HG03565 (cell line): Measurements from ENCODE around the gene TRIM31.
"Not testable (repeated sequence)": the region's sequence is repeated elsewhere in the genome, so short reads cannot be mapped to it uniquely, and the experiment has no call there.

Source experiments
- ATAC-seq: cut with Tn5 transposase; IDR thresholded peaks from one replicate; pipeline ENCODE4 v1.9.1; 2021; ENCODE audit warnings: mild to moderate bottlenecking, moderate library complexity; ENCODE audit not compliant: unreplicated experiment

The TRIM31 gene

DNA sequence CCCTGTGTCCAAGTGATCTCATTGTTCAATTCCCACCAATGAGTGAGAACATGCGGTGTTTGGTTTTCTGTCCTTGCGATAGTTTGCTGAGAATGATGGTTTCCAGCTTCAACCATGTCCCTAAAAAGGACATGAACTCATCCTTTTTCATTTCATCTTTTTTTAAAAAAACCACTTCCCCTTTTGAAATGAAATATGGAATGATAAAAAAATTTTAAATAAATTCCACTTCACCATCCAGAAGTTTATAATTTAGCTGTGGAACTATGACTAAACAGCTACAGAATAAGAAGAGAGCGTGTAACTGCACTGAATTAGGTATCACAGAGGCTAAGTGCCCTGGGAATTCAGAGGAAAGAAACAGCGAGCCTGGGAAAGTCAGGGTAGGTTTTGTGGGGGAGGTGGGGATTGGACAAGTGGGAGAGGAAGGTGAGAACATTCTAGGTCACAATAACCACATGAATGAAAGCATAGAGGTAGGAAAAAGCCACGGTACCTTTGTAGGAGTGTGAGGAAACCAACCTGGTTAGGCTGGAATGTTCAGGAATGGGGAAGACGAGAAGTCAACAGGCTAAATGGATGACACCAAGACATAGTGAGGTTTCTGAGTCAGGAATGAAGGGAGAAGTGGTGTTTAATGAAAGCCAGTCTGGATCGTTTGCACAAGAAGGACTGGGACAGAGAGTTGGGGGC lies 37.1 kb upstream of the TRIM31 start:
- no peak for ATAC-seq

DNA sequence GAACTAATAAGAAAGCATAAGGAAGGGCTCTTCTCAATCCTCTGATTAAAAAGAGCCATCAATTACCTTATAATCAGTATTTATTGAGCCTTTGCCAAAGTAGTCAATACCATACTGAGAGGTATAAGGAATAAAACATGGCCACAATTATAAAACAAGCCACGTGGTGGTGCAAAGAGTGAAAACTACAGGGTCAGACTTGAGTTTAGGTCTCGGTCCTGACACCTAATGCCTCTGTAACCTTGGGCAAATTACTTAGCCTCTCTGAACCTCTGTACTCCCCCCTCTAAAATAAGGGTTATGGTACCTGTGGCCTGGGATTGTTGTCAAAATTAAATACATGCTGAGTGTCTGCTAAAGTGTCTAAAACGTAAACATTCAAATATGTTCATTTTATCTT lies 36.3 kb upstream of the TRIM31 start:
- ATAC-seq = no peak

DNA sequence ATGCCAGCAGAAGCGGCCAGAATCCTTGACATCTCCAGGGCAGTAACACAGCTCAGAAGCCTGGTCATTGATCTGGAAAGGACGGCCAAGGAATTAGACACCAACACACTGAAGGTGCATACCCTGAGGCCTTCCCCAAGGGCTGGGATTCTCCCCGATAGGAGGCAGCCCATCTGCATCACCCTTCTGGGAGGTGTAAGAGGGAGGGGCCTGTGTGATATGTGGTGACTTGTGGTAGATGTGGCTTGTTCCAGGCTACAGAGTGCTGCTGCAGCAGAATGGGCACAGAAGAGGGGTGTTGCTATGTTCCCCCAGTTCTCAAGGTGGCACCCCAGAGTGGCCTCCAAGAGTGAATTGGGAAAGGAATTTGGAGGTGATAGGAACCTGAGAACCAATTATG lies 34.2 kb upstream of the TRIM31 start:
- no peak for ATAC-seq

DNA sequence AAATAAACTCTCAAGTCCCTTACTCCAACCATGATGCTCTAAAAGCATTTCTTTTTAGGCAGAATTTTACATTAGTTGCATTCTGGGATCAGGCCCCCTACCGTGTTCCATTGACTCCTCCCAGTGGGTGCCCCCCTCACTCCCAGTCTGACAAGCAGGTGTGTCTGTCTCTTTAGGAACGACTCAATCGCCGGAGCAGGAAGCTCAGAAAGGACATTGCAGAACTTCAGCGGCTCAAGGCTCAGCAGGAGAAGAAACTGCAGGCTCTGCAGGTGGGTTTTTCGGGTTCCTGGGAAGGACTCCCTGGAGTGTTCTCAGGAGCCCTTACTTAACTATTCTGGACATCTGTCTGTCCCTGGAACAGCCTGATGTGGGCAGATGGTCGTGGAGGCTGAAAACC lies 32.9 kb upstream of the TRIM31 start:
- no peak for ATAC-seq

DNA sequence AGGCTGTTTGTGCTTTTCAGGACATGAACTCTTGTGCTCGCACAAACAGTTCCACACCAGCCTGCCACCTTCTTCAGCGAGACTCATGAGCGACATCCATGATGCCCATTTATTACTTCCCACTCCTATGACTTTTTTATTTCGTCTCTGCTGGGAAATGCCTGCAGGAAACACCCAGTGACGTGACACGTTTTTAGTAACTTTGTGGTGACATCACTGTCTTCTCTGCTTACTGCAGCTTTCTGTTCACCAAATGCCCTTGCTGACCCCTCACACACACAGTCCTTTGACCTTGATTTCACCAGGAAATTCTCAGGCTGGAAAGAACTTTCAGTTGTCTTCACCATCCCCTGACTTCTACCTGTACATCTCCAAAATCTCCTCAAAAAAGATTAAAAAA lies 31.9 kb upstream of the TRIM31 start:
- ATAC-seq = no peak

DNA sequence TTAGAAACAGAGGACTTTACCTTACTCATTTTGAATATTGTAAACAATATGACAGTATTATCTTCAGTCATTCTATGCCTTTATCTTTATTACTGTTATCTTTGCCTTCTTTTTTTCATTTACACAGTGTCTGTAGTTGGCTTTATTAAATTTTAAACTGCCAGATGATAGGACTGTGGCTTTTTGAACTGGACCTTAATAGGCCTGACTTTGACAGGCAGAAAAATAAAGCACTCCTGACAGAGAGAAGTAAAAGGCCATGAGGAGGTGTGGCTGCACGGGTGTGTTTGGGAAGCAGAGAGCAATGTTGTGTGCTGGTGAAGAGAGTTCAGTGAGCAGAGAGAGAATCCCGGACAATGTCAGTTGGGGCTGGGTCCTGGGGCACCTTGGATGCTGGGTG lies 30.9 kb upstream of the TRIM31 start:
- no peak for ATAC-seq

DNA sequence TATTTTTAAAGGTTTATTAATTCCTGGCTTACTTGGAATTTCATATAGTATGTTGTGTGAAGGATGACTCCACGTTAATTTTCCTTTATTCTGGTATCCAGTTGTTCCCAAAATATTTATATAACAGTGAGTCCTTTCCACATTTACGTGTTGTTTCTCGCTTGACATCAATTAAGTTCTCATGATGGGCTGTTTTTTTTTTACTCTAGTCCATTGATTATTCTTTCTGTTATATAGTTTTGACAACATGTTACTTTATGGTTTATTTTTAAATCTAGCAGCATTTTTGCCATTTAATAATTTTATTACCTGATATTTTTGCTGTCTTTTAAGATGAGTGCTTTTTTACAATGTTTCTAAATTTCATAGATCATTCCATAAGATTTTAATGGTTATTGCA lies 29.8 kb upstream of the TRIM31 start:
- no peak for ATAC-seq

DNA sequence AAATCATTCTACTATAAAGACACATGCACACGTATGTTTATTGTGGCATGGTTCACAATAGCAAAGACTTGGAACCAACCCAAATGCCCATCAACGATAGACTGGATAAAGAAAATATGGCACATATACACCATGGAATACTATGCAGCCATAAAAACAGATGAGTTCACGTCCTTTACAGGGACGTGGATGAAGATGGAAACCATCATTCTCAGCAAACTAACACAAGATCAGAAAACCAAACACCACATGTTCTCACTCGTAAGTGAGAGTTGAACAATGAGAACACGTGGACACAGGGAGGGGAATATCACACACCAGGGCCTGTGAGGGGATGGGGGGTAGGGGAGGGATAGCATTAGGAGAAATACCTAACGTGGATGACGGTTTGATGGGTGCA lies 27.4 kb upstream of the TRIM31 start:
- ATAC-seq = not testable (repeated sequence)

DNA sequence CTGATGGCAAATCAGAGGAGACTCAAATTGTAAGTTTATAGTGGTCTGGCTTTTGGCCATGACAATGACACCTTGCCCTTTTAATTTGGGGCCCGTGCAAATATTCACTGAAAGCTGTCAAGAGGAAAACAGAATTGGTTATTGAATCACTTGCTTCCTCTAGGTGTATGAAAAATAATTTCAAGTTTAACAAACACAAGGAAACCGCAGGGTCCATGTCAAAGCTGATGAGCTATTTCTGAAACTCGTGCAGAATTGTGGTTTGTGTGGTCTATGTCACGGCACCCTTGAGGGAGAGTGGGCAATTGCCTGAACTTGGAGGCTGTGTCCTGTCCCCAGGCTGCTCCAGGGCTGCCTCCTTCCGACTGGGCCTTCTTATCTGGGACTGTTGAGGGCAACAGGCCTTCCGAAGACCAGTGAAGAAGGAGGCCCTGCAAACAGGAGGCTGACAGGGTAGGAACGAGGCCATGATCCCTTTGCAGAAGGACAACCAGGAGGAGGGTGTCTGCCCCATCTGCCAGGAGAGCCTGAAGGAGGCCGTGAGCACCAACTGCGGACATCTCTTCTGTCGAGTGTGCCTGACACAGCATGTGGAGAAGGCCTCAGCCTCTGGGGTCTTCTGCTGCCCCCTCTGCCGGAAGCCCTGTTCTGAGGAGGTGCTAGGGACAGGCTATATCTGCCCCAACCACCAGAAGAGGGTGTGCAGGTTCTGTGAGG lies 23.8 kb upstream of the TRIM31 start:
- ATAC-seq = no peak

DNA sequence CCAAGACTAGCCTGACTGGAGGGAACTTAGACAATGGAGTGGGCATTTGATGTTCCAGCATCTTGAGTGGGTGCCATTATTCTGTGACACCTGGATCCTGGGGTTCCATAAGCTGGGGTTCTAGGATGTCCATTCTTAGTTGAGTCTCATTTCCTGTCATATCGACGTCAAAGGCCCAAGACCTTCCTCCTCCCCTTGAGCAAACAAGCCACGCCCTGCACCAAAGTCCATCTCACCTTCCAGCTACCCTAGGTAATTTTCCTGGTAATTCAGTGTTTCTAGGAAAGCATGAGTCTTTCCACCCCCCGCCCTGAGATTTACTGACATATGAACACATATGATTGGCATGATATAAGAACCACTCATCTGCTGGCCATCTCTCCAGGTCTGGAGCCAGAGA lies 22.9 kb upstream of the TRIM31 start, which contains the start of gene TRIM40:
TSS of gene TRIM40 (plus strand) at position 384 of the 400 bp plus-strand sequence. CDS start 897 bp downstream, outside the sequence.
- no peak for ATAC-seq

DNA sequence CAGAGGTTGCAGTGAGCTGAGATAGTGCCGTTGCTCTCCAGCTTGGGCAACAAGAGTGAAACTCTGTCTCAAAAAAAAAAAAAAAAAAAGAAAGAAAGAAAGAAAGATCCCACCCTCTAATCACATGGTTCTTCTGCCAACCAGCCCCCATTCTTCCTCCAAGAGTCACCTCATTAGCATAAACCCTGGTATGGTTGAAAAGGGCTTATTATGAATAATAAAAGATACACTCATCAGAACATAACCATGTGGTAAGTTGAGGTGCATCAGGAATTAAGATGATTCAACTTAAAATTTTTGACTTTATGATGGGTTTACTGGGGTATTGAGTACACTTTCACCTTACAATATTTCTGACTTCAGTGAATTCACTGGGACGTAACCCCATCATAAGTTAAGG lies 22.3 kb upstream of the TRIM31 start:
- ATAC-seq = no peak

DNA sequence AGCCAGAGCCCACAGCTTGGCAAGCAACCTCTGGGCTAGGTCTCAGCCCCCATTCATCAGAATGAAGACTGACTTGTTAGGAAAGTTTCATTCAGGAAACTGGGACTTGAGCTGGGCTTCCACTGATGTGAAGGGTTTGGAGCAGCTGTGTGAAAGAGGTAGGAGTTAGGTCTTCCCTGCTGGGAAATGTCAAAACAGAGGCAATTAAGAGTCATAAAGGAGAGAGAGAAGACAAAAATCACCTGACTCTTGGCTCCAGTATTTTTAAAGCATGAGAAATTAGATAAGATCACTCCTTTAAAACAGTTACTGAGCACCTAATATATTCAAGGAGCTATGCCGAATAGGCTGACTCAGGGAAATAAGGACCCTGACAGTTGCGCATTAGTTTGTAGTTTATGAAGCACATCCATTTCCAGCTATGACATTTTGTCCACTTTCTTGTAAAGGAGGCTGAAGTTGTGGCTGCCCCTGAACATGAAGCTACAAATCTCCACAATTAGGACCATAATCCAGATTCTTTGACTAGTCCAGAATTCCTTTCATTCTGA lies 19.1 kb upstream of the TRIM31 start:
- ATAC-seq = no peak

DNA sequence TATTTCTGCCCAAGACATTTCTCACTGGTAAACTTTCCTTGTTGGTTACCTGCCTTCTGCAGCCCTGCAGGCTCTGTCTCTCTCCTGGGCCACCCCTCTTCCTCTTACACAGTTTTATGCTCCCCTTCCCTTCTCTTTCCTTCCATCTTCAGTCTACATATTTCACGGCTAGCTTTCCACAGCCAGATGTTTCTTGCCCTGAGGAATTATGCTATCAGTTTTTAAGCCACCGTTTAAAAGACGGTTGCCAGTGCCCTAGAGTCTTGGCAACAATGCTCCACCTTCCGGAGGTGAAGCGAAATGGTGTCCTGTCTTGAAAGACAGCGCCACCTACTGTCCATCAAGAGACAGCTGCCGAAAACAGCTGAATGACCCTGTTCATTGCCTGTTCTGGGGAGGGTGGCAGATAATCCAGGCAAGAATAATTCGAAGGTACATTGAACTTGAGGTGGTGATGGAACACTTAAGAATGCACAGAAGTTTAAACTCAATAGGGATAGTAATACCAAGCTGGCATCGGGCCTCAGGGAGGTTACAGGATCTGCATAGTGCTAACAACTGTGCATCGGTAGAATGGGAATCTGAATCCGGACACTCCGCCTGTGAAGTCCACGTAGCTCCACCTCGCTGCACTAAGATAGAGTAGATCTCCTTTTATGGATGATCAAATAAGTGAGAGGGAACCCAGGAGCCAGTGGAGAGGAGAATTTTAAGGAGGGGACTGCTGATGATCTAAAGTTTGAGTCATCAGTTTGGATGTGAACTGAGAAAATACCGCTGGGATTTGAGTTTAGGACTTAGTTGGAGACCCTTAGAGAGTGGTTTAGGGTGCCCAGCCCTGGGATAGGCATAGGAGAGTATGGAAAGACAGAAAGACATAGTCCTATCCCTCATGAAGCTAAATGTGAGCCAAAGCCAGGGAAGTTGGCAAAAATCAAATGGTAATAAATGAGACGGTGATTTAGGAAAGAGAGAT lies 18.3 kb upstream of the TRIM31 start:
- no peak for ATAC-seq

DNA sequence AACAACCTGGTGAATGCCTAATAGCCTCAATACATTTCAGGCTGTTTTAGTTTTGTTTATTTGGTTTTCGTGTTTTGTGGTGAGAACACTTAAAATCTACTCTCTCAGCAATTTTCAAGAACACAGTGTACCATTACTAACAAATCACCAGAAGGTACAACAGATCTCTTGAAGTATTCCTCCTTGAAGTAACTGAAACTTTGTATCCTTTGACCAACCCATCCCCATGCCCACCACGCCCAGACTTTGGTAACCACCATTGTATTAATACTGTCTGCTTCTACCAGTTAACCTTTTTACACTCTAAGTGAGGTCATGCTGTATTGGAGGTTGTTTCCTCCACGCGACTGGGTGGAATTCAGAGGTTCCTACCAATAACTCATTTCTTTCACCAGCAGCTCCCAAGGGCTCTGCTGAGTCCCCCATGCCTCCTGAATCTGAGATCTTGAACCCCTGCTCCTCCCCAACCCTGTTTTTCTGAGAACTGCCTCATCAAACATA lies 17.3 kb upstream of the TRIM31 start:
- ATAC-seq = no peak

DNA sequence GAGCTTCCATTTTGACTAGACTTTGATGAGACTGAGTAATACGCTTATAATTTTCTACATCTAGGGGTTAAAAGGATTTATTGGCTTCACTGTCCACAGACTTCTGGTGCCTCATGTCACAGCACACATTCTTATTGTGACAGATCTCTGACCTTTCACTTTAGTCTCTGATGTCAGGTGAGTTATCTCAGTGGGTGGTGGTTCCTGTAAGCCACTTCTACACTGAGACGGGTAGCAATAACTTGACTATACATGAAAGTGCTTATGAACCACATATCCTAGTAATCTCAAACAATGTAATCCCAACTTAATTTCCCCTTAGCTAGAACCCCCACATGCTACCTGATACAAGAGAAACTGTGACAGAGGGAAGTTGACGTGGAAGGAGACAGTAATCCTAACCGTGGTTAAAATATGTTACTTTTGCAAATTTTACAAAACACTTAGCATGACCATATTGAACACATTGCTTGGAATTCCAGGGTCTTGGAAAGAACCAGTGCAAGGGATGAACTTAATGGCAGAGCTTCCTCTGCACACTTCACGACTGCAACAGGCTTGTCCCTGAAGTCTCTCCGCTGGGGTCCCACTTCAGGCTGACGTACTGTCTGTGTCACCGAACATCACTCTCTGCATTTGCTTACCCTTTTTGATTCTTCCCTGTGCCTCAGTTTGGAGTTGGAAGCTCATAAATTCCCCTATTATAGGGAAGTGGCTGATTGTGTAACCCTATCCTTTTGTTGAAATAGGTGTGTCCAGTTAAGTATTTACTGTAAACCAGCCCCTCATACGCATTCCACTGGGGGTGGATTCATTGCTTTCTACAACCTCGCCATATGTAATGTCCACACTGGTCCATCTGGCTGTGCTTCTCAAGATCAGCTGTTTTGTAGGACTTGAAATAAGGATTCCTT lies 16.6 kb upstream of the TRIM31 start:
- no peak for ATAC-seq

DNA sequence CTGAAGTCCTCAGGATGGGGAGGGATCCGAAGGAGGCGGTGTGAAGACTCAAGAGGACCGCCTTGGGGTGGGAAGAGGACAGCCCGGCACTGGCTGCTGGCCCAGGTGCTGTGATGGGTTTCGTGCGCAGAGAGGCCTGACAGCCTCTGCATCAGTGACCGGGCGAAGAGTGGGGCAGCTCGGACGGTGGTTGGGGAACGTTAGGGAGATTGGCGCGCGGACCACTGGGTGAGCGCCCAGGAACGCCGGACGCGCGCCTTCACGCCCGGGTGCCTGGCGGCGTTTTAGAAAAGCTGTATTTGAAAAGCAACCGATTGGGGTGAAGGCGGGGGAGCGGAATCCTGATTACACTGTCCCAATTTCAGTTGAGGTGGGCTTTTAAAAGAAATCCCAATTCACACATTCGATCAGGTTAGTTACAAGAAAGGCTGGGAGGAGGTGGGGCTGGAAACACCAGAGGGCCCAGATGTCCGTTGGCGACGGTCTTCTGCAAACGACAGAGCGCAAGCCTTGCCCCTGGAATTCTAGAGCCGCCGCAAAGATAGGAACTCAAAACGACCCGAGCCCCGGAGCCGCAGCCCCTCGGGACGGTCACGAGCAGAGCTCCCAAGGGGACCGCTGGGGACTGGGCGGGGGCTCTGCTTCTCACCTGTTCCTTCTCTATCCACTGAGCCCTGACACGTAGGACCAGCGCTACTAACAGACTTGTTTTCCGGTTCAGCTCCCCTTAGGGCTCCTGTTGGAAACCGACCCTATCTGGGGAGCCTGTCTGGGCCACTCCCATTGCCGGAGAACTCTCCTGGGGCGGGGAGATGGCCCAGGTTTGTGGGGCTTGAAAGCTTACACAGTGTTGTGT lies 14.6 kb upstream of the TRIM31 start:
- no peak for ATAC-seq

DNA sequence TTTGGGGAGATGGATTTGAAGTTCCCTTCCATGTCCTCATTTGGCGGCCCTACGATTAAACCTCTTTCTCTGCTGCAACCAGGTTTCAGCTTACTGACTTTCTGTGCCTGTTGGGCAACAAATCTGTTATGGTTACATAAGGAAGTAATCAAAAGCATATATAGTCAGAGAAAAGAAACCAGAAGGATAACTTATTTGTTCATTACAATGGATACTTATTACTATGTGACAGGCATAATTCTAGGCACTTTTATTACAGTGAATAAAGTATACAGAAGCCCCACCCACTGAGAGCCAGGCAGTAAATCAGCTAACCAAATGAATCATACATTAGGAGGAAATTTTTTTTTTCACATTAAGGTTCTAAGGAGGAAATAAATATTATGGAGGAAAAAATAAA lies 9.6 kb upstream of the TRIM31 start:
- no peak for ATAC-seq

DNA sequence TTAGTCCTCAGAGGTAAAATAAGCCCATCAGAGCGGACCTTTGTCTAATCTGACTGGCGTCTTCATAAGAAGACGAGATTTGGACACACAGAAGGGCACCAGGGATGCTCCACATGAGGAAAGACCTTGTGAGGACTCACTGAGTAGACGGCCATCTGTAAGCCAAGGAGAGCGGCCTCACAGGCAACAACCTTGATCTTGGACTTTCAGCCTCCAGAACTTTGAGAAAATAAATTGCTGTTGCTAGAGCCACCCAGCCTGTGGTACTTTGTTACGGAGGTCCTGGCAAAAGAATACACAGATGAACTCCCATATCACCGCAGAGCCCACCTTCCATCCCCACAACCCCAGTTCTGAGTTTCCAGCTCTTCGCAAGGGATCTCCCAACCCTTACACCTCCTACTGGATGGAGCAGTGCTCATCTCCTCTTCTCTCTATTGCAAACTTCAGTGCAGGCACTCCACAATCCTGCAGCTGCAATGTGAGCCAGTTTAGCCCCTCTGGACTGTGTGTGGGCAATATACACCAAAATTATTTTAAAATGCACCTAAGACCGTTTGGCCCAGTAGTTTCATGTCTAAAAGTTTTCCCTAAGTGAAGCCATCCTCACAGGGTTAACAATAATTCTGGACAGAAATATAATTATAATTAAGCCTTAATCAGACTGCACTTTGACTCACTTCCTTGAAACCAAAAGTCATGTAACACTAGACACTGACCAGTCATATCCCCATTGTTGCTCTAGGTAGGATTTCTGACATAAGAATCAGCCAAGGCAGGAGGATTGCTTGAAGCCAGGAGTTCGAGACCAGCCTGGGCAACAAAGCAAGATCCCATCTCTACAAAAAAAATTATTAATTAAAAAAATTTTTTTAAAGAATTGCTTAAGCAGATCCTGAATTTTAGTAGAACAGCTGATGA lies 8.8 kb upstream of the TRIM31 start:
- no peak for ATAC-seq
